ENCODE results near the gene NAP1L4.
A peak's percentile ranks its signal among the peaks of the same experiment; 100 is the strongest.

NAP1L4 gene

GRCh38 chr11:2934021-2934550 lies 58.0 kb downstream of the NAP1L4 start:
- no peak for DNase-seq

GRCh38 chr11:2933375-2934020 lies 58.6 kb downstream of the NAP1L4 start:
- DNase-seq = peak; percentile 8

GRCh38 chr11:2932850-2933251 lies 59.3 kb downstream of the NAP1L4 start:
- no peak for DNase-seq

GRCh38 chr11:2931771-2932738 lies 60.1 kb downstream of the NAP1L4 start:
- DNase-seq = no peak

GRCh38 chr11:2931420-2931746 lies 60.7 kb downstream of the NAP1L4 start:
- no peak for DNase-seq

- peak; percentile 25 for DNase-seq
These were observed 61.3 kb downstream of the NAP1L4 start for GRCh38 chr11:2930704-2931419.

- DNase-seq = peak; percentile 53
These were observed 62.0 kb downstream of the NAP1L4 start for GRCh38 chr11:2929950-2930703.

GRCh38 chr11:2929531-2929949 lies 62.6 kb downstream of the NAP1L4 start:
- DNase-seq = peak; percentile 26

GRCh38 chr11:2928605-2929530 lies 63.3 kb downstream of the NAP1L4 start, which contains the start of gene PHLDA2:
PHLDA2 (minus strand) TSS chr11:2929420; CDS start chr11:2929364, 56 bp downstream.
- DNase-seq = peak; percentile 19

GRCh38 chr11:2927851-2928604 lies 64.1 kb downstream of the NAP1L4 start:
- DNase-seq = peak; percentile 7

GRCh38 chr11:2927121-2927800 lies 64.9 kb downstream of the NAP1L4 start:
- no peak for DNase-seq

- no peak for DNase-seq
These were observed 65.5 kb downstream of the NAP1L4 start for GRCh38 chr11:2926611-2927051.

GRCh38 chr11:2924821-2925675 lies 67.1 kb downstream of the NAP1L4 start:
- DNase-seq = no peak

GRCh38 chr11:2924381-2924780 lies 67.7 kb downstream of the NAP1L4 start:
- no peak for DNase-seq

- DNase-seq = no peak
These were observed 68.4 kb downstream of the NAP1L4 start for GRCh38 chr11:2923446-2924375.

- DNase-seq = no peak
These were observed 69.5 kb downstream of the NAP1L4 start for GRCh38 chr11:2922655-2923054.

GRCh38 chr11:2921742-2922493 lies 70.2 kb downstream of the NAP1L4 start:
- no peak for DNase-seq

Measured in kidney glomerular epithelial cell (primary cell).